ENCODE results near the gene STPG4. TPM values are rescaled to one million over a fixed set of nuclear protein-coding genes. Genes with fewer than 3 reads are reported as not detected.

STPG4 gene
- total and polyA plus RNA-seq, 7 donors, result 0.03 TPM; not detected in 6

DNA sequence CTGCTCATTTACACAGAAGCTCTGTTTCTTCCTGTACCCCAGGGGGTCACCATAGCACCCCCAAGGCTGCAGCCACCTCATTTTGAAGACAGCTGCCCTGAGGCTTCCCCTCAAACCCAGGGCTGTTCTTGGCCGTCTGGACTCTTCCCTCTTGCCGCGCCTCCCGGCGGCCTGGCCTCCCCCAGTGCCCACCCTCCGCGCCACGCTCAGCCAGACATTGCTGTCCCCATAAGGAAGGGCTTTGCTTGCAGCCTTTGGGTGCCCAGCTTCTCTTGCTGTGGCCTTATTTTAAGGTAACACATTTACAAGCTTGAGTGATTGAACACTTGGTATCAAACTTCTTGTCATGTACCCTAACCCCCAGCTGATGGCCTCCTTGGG lies 79.0 kb downstream of the STPG4 start:
- intact Hi-C loops (cut with DNase I), result no loop called here
- H3K27me3 ChIP-seq (ENCODE audit: insufficient read depth in 3 of 3, low read length in 2 of 3), result no peaks in the 10 kb centered on the region
- H3K9me3 ChIP-seq, result no peaks in the 10 kb centered on the region
- no peak for ATAC-seq
- H3K4me3 ChIP-seq, result no peak overlapping the region
- H3K4me1 ChIP-seq, result peaks cover 24% of the 10 kb centered on the region
- 95 to 96% (median 95%) methylated on average over 8 of the region's 8 CpGs for WGBS, 3 donors
- TF ChIP-seq, protein P1, sequence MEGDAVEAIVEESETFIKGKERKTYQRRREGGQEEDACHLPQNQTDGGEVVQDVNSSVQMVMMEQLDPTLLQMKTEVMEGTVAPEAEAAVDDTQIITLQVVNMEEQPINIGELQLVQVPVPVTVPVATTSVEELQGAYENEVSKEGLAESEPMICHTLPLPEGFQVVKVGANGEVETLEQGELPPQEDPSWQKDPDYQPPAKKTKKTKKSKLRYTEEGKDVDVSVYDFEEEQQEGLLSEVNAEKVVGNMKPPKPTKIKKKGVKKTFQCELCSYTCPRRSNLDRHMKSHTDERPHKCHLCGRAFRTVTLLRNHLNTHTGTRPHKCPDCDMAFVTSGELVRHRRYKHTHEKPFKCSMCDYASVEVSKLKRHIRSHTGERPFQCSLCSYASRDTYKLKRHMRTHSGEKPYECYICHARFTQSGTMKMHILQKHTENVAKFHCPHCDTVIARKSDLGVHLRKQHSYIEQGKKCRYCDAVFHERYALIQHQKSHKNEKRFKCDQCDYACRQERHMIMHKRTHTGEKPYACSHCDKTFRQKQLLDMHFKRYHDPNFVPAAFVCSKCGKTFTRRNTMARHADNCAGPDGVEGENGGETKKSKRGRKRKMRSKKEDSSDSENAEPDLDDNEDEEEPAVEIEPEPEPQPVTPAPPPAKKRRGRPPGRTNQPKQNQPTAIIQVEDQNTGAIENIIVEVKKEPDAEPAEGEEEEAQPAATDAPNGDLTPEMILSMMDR (IDR thresholded peaks at IDR 0.05), result no peak
- no peak for DNase-seq
- H3K36me3 ChIP-seq (ENCODE audit: insufficient read depth in 1 of 2, low read depth in 1 of 2), result no peaks in the 10 kb centered on the region
- no peak overlapping the region for H3K27ac ChIP-seq

DNA sequence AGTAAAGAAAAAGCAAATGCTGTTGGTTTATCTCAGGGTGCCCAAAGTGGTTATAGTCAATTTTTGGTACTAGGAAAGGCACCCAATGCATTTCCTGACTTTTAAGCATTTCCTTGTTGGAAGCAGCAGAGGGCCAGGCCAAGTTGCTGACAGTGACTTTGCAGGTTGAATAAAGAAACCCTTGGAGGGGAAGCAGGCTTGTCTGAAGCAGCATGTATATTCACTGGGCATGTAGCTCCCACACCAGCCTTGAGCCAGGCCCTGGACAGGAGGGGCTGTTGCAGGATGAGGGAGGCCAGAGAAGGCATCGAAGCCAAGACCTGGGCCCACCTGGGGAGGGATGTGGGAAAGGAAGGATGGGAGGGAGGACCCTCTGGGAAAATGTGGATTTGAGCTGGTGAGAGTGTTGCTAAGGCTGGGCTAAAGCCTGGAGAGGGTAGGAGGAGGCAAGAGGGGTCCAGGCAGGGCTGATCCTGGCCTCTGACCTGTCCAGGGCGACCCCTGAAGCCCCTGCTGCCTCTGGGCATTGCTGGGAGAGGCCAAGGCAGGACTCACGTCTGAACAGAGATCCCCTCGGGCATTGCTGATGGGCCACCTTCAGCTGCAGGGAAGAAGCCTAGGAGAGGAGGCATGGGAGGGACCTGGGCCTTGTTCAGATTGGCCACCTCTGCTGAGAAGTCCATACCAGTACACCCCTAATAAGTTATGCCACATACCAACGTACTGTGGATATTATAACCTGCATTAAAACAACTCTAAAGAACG lies 79.6 kb downstream of the STPG4 start:
- DNase-seq, result no peak
- H3K27ac ChIP-seq, result peak overlapping the region; percentile 16
- WGBS, 3 donors, result 78 to 87% (median 83%) methylated on average over 6 of the region's 6 CpGs
- intact Hi-C loops (cut with DNase I), result no loop called here
- no peak overlapping the region for H3K4me3 ChIP-seq
- peaks cover 30% of the 10 kb centered on the region for H3K4me1 ChIP-seq
- TF ChIP-seq, protein P1 (IDR thresholded peaks at IDR 0.05), result no peak
- ATAC-seq, result no peak
- H3K27me3 ChIP-seq (ENCODE audit: insufficient read depth in 3 of 3, low read length in 2 of 3), result no peaks in the 10 kb centered on the region
- no peaks in the 10 kb centered on the region for H3K9me3 ChIP-seq
- no peaks in the 10 kb centered on the region for H3K36me3 ChIP-seq (ENCODE audit: insufficient read depth in 1 of 2, low read depth in 1 of 2)

DNA sequence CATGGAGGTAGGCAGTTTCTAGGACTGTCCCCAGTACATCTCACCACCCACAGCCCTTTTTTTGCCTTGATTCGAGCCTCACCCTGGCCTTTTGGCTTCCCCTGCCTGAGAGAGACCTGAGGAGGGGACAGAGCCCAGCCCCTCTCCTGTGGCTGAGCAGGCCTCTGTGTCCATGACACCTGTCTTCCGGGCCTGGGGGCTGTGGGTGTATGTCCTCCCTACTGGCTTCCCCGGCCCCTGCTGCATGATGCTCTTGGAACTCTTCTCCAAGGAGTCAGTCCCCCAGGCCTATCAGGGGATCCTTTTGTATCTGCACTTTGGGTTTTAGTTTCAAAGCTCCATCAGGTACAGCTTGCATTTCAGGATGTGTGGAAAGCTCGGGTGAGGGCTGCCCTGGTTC lies 80.4 kb downstream of the STPG4 start:
- no peaks in the 10 kb centered on the region for H3K36me3 ChIP-seq (ENCODE audit: insufficient read depth in 1 of 2, low read depth in 1 of 2)
- WGBS, 3 donors, result 92 to 96% (median 92%) methylated on average over 4 of the region's 4 CpGs
- peaks cover 38% of the 10 kb centered on the region for H3K4me1 ChIP-seq
- H3K27me3 ChIP-seq (ENCODE audit: insufficient read depth in 3 of 3, low read length in 2 of 3), result no peaks in the 10 kb centered on the region
- no peak overlapping the region for H3K4me3 ChIP-seq
- H3K27ac ChIP-seq, result no peak overlapping the region
- no peaks in the 10 kb centered on the region for H3K9me3 ChIP-seq
- ATAC-seq (no peak), DNase-seq (no peak)
- intact Hi-C loops (cut with DNase I), result no loop called here
- TF ChIP-seq, protein P1 (IDR thresholded peaks at IDR 0.05), result no peak

DNA sequence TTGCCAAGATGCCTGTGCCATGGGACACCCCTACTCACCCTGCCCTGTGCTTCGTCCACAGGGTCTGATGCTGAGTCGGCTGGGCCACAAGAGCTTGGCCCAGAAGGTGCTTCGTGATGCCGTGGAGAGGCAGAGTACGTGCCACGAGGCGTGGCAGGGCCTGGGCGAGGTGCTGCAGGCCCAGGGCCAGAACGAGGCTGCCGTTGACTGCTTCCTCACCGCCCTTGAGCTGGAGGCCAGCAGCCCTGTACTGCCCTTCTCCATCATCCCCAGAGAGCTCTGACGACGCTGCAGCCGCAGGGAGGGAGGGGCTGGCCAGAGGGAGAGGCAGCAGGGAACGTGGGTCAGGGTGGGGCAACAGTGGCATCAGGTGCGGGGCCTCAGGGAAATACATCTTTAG lies 81.5 kb downstream of the STPG4 start:
- Histone ChIP-seq H3K4me1 (peaks cover 49% of the 10 kb centered on the region), H3K9me3 (no peaks in the 10 kb centered on the region), H3K36me3 (ENCODE audit: insufficient read depth in 1 of 2, low read depth in 1 of 2) (no peaks in the 10 kb centered on the region), H3K27me3 (ENCODE audit: insufficient read depth in 3 of 3, low read length in 2 of 3) (no peaks in the 10 kb centered on the region), H3K4me3 (no peak overlapping the region), H3K27ac (peak overlapping the region; percentile 82)
- TF ChIP-seq, protein P1 (IDR thresholded peaks at IDR 0.05), result no peak
- intact Hi-C loops (cut with DNase I), result no loop called here
- DNase-seq (no peak), ATAC-seq (no peak)
- 55 to 60% (median 57%) methylated on average over 16 of the region's 16 CpGs for WGBS, 3 donors

DNA sequence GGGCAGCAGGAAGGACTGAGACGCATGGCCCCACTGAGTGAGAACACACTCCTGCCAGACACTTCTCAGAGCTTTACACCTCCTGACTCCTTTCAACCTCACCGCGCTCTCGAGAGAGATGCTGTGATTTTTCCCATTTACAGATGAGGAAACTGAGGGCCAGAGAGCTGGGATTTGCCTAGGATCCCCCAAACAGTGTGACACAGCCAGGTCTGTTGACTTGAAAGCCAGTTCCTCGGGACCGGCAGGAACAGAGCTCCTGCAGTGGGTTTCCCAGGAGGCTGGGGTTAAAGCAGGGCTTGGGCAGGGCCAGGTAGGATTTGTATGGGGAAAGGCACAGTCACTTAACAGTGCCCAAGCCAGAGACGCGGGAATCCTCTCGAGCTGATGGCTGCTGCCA lies 81.9 kb downstream of the STPG4 start:
- Histone ChIP-seq H3K36me3 (ENCODE audit: insufficient read depth in 1 of 2, low read depth in 1 of 2) (no peaks in the 10 kb centered on the region), H3K4me1 (peaks cover 53% of the 10 kb centered on the region), H3K27me3 (ENCODE audit: insufficient read depth in 3 of 3, low read length in 2 of 3) (no peaks in the 10 kb centered on the region), H3K4me3 (no peak overlapping the region), H3K9me3 (no peaks in the 10 kb centered on the region), H3K27ac (peak overlapping the region; percentile 82)
- ATAC-seq (no peak), DNase-seq (no peak)
- WGBS, 3 donors, result 70 to 86% (median 74%) methylated on average over 9 of the region's 9 CpGs
- intact Hi-C loops (cut with DNase I), result no loop called here
- TF ChIP-seq, protein P1 (IDR thresholded peaks at IDR 0.05), result no peak

All from psoas muscle (tissue), 8 donors.